AG10803 (cell line): ENCODE data around the gene PPL.
A peak's percentile ranks its signal among the peaks of the same experiment; 100 is the strongest.
"Not testable (repeated sequence)": the region's sequence is repeated elsewhere in the genome, so short reads cannot be mapped to it uniquely, and the experiment has no call there.

Source experiments
- DNase-seq: peaks from one replicate; pipeline ENCODE4 v3.0.0; 2010; ENCODE audit warnings: low read depth
- H3K4me3 ChIP-seq: 2 replicates; pipeline ENCODE4 v1.5.1; 2011; ENCODE audit warnings: mild to moderate bottlenecking, low read length, control low read depth
- CTCF ChIP-seq: conservative IDR thresholded peaks from 2 replicates; pipeline ENCODE4 v1.5.1; 2011; ENCODE audit warnings: mild to moderate bottlenecking, low read length, control low read depth, inconsistent platforms

Gene PPL

GRCh38 chr16:4904108-4904941 is 32.6 kb downstream of the PPL start:
- no peak for TF ChIP-seq CTCF
- H3K4me3 ChIP-seq: no peak overlapping the region
- DNase-seq: no peak

GRCh38 chr16:4902038-4902437 is 34.9 kb downstream of the PPL start:
- no peak for TF ChIP-seq CTCF
- no peak for DNase-seq
- no peak overlapping the region for H3K4me3 ChIP-seq

- no peak for DNase-seq
- TF ChIP-seq CTCF: no peak
- H3K4me3 ChIP-seq: no peak overlapping the region
These were observed 36.2 kb downstream of the PPL start for GRCh38 chr16:4900750-4901149.

- no peak overlapping the region for H3K4me3 ChIP-seq
- DNase-seq: peak; percentile 60
- no peak for TF ChIP-seq CTCF
These were observed 36.9 kb downstream of the PPL start for GRCh38 chr16:4900036-4900435.

- no peak for TF ChIP-seq CTCF
- no peak for DNase-seq
- no peak overlapping the region for H3K4me3 ChIP-seq
These were observed 37.5 kb downstream of the PPL start for GRCh38 chr16:4899474-4899846.

GRCh38 chr16:4898811-4899473 is 38.0 kb downstream of the PPL start:
- no peak overlapping the region for H3K4me3 ChIP-seq
- no peak for DNase-seq
- TF ChIP-seq CTCF: no peak

- no peak overlapping the region for H3K4me3 ChIP-seq
- no peak for DNase-seq
- TF ChIP-seq CTCF: no peak
These were observed 39.6 kb downstream of the PPL start for GRCh38 chr16:4897328-4897727.

- DNase-seq, H3K4me3 ChIP-seq: not testable (repeated sequence)
These were observed 40.2 kb downstream of the PPL start for GRCh38 chr16:4896761-4897160.
